ENCODE measurements around the gene VSTM2B.
"Not testable (repeated sequence)": the region's sequence is repeated elsewhere in the genome, so short reads cannot be mapped to it uniquely, and the experiment has no call there.

VSTM2B gene

GRCh38 chr19:29525901-29526729, at the start of gene VSTM2B:
Gene VSTM2B (plus strand): TSS chr19:29525994. CDS start chr19:29526584, 590 bp downstream.
- DNase-seq (ENCODE audit: low read depth, low spot score) = no peak

DNA sequence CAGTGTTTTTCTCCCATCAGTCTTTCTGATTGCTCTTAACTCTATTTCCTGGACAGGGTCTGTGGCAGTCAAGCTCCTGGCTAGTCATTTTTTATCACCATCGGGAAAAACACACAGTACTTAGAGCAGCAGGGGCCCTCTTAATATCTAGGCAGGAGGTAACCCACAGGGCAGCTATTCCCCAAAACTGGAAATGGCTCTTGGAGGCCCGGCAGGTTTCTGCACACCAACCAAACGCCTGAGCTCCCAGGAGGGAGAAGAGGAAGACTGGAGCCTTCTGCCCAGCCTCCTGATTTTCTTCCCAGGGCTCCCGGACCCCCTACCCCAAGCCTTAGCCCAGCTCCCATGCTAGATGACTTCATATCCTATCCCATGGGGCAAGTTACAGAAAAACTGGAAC, 49.3 kb upstream of the VSTM2B start:
- DNase-seq (ENCODE audit: low read depth, low spot score) = no peak

DNA sequence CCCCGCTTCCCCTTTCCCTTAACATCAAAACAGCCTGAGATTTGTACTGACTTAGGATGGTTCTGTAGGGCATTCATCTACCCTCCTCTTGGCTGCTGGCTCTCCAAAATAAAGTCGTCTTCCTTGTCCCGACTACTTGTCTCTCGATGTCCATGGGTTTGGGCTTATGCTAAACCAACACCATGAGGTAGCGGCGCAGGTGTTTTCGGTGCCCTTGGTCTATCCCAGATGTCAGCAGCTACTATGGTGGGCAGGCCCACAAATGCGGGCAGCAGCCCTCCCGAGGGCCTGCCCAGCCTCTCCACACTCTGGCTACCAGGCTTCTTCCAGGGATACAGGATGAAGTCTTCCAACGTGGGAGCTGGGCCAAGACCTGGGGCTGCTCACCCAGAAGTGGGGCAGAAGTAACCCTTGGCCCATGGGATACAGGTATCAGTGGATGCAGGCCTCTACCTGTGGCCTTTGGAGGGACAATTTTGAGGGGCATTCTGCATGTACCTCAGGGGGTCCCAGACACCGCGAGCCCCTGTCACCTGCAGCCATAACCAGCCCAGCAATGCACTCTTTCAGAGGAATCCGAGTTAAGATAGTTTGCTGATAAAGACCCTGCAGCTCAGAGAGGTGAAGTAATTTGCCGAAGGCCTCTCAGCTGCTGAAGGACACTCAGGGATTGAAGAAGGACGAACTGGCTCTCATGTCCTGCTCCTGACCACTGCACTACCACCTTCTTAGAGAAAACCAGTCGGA, 47.8 kb upstream of the VSTM2B start:
- DNase-seq (ENCODE audit: low read depth, low spot score) = no peak

DNA sequence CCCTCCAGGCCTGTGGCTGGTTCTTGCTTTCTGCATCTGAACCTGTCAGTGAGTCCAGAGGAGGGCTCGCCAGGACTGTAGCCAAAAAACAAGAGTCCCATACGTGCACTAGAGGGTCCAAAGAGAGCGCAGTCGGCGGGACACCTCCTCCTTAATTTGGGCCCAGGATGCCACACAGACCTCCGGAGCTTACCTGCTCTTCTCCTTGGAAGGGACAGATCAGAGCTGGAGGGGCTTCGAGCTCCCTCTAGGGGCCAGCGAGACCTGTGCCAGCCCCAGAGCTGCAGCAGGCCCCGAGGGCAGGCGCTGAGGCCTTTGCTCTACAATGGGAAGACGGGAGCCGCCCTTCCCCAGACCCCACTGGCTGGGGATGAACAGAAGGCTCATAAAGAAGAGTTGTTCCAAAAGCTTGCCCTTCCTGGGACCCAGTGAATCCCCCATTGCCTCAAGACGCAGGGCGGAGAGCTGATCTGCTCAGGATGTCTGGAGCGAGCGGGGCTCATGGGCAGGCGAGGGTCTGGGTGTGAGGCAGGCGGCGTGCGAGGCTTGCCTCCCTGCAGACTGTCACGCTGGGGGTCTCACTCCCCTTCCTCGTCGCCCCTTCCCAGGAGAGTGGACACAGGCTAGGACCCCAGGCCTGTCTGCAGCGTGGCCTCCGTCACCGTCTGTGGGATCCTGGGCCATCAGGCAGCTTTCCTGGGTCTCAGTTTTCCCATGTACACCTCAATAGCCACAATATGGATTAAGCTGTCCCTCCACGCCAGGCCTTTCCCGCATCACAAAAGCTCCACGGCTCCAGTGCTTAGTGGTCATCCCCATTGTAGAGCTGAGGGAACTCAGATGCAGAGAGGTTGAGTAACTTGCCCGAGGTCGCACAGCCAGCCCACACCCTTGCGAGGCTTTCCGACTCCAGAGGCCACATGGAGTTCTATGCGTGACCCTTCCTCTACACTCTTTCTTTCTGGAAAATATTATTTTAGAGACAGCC, 46.9 kb upstream of the VSTM2B start:
- no peak for DNase-seq (ENCODE audit: low read depth, low spot score)

DNA sequence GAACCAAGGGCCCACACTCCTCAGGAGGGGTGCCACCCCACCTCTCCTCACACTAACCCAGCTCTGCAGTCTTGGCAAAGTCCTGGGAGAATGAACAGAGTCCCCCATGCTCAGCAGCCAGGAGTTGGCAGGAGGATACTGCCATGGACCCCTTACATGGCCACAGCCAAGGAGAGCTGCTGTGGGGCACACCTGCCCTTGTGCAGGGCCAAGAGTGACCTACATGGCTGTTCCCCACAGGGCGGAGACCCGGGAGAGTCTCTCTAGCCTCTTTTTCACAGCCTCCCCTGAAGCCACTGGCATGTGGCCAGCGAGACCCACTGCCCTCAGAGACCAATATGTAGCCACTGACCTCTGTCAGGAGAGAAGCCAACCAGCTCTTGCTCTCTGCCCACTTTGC, 45.9 kb upstream of the VSTM2B start:
- DNase-seq (ENCODE audit: low read depth, low spot score) = no peak

- DNase-seq (ENCODE audit: low read depth, low spot score) = no peak
Measured at GRCh38 chr19:29480507-29480906, 45.3 kb upstream of the VSTM2B start.

- no peak for DNase-seq (ENCODE audit: low read depth, low spot score)
Measured at GRCh38 chr19:29482855-29483640, 42.7 kb upstream of the VSTM2B start.

DNA sequence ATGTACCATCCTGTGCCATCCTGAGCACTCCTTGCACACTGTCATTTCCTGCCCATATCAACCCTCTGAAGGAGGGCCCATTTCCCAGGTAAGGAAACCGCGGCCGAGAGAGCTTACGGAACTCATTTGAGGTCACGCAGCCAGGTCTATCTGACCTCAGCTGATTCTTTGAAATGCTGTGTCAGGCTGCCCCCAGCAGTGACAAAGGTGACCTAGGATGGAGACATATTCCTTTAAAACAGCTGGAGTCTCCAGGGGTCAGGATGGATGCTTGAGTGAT, 42.2 kb upstream of the VSTM2B start:
- no peak for DNase-seq (ENCODE audit: low read depth, low spot score)

- DNase-seq (ENCODE audit: low read depth, low spot score) = no peak
Measured at GRCh38 chr19:29483944-29484581, 41.7 kb upstream of the VSTM2B start.

- no peak for DNase-seq (ENCODE audit: low read depth, low spot score)
Measured at GRCh38 chr19:29484876-29485275, 40.9 kb upstream of the VSTM2B start.

DNA sequence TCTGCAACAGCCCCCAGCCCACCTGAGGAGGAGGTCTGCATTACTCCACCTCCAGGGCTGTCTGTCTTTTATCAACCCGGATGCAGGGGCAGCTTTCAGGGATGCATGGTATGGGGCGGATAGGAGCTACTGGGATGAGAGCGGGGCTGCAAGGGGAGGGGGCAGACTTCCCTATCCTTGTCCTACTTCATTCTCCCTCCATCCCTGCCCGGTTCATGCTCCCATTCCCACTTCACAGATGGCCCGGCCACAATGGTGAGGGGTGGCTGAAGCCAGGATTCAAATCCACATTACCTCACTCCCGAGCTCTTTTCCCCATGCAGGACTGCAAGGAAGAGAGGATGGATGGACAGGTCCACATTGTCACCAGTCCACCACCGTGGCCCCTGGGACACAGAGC, 40.5 kb upstream of the VSTM2B start:
- no peak for DNase-seq (ENCODE audit: low read depth, low spot score)

GRCh38 chr19:29486961-29487360, 38.8 kb upstream of the VSTM2B start:
- not testable (repeated sequence) for DNase-seq (ENCODE audit: low read depth, low spot score)

GRCh38 chr19:29487432-29487831, 38.4 kb upstream of the VSTM2B start:
- DNase-seq (ENCODE audit: low read depth, low spot score) = no peak

GRCh38 chr19:29488316-29488715, 37.5 kb upstream of the VSTM2B start:
- no peak for DNase-seq (ENCODE audit: low read depth, low spot score)

DNA sequence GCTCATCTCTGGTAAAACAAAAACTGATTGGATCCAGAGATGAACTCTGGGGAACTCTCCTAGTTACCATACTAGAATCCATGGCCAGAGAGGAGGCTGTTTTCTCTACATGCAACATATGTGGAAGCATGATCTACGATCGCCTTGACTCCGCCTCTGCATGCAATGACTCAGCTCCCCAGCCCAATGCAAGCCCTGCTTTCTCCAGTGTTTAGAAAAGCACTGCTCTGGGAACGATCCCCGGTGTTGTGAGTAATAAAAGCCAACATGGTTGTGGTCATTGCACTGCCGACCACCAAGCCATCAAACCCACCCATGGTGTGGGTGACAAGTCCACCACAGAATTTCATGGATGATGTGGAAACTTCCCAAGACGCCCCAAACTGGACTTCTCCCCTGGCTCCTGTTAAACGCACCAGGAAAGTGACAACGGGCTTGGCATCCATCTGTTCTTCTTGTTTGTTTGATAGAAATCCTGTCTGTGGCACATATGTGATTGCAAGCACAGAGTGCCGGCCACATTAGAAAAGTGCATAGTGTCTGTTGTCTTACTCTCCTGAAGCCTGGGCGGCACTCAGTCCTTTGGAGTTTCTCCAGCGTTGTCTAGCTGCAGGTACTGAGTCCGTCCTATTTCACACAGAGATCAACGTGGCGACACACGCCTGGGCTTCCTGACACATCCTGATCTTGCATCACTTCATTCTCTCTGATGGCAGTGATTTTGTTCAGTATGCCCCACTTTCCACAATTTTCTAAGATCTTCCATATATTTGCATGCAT, 36.4 kb upstream of the VSTM2B start:
- DNase-seq (ENCODE audit: low read depth, low spot score) = no peak

GRCh38 chr19:29491491-29491890, 34.3 kb upstream of the VSTM2B start:
- no peak for DNase-seq (ENCODE audit: low read depth, low spot score)

DNA sequence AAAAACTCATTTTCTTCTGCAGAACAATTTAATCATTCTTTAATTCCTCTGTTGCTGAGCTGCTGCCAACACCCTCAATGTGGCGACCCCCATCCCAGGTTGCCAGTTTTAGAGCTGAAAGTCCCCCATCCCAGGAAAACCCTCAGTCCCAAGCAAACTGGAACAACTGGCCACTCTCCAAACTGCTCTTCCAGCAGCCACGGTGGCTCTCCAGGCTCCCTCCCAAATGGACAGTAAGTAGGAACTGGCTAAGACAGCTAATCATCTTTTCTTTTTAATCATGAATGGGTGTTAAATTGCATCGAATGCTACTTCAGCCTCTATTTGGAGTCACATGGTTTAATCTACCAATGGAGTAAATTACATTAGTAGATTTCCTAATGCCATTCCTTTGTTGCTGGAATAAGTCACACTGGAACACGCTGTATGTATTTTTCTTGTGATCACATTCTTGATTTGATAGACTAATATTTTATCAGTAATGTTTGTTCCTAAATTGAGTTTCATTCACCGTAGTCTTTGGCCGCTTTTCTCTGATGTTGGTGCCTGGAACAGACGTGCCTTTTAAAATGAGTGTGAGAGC, 33.7 kb upstream of the VSTM2B start:
- no peak for DNase-seq (ENCODE audit: low read depth, low spot score)

- no peak for DNase-seq (ENCODE audit: low read depth, low spot score)
Measured at GRCh38 chr19:29492769-29493168, 33.0 kb upstream of the VSTM2B start.

GRCh38 chr19:29495091-29495490, 30.7 kb upstream of the VSTM2B start:
- DNase-seq (ENCODE audit: low read depth, low spot score) = no peak
